Stimulated activated CD4-positive, alpha-beta T cell treated with anti-CD3 and anti-CD28 coated beads, Interleukin-4, amount 100 ng/mL, for 1 hour (primary cell): ENCODE measurements around the gene SPIRE2.
"Not testable (repeated sequence)": the region's sequence is repeated elsewhere in the genome, so short reads cannot be mapped to it uniquely, and the experiment has no call there.

Experiments
- DNase-seq: peaks from one replicate; pipeline ENCODE4 v3.0.0-alpha.2; 2020

Gene SPIRE2

DNA sequence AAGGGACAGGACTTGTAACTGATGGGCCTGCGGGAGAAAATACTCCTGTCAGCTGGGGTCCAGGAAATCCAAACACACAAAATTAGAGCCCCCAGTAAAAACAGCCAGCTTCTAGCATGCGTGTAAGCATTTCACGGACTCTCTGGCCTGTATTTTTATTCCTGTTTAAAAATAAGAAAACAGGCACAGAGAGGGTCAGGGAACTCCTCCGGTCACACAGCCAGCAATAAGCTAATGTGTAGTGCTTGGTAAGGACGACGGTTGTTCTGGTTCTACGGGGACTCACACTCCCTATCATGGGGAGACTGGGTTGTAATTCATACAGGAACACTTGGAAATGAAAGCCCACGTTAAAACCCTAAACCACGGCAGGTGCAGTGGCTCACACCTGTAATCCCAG is 43.6 kb downstream of the SPIRE2 start:
- DNase-seq = no peak

DNA sequence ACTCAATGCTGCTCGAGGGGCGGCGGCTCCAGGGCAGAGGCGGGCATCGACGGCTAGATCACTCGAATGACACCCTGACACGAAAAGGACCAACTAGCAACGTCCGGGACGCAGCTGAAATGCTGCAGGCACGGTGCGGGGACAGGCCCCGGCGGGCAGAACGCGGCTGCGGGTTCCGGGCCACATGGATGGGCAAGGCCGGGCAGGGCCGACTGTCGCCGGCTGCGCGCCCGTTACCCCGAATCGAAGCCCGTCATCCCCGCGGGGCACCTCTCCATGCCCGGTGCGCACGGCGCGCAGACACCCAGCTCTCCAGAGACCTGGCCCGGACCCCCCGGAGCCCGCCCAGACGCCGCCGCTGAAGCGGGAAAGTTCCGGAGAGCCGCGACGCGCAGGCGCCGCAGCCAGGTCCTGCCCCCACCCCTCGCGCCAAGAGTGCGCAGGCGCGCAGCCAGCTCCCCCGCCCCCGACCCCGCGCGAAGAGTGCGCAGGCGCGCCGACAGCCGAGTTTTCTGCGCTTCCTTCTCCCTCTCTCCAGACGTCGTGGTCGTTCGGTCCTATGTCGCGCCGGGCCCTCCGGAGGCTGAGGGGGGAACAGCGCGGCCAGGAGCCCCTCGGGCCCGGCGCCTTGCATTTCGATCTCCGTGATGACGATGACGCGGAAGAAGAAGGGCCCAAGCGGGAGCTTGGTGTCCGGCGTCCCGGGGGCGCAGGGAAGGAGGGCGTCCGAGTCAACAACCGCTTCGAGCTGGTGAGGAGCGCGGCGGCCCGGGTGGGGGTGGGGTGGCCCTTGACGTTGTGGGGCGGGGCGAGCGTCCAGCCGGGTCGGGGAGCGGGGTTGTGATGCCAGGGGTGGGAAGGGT is 45.1 kb downstream of the SPIRE2 start, which contains the start of gene TCF25:
TCF25 (plus strand) TSS at position 484 of the 863 bp plus-strand sequence; CDS start at position 560, 76 bp downstream.
- peak; percentile 88 for DNase-seq

DNA sequence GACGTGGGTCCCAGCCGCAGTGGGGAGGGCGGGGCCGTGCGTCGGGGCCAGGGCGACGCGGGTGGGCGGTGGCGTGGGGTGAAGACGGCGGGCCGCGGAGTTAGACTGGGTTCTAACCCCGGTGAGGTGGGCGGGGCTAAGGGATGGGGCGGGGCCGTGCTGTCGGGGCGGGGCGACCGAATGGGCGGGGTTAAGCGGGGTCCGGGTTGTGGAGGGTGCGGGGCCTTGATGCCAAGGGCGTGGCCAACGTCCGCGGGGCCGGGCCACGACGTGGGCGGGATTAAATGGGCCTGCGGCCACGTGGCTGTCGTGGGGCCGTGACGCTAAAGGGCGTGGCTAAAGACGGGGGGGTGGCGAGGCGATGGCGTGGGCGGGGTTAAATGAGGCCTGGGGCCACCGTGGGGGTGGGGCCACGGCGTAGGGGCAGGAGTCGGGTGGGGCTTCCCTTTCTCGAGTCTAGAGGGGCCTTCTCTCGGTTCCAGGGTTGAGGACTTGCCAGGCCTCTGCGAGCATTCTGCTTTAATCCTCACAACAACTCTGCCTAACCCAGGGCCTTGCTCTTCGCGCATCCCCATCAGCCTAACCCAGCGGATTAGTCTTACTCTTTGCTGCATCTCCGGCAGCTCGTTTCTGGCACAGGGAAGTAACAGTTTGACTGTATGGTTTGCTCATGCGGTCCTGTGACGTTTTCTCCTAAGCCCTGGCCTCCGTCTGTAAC is 45.9 kb downstream of the SPIRE2 start:
- DNase-seq = peak; percentile 93

DNA sequence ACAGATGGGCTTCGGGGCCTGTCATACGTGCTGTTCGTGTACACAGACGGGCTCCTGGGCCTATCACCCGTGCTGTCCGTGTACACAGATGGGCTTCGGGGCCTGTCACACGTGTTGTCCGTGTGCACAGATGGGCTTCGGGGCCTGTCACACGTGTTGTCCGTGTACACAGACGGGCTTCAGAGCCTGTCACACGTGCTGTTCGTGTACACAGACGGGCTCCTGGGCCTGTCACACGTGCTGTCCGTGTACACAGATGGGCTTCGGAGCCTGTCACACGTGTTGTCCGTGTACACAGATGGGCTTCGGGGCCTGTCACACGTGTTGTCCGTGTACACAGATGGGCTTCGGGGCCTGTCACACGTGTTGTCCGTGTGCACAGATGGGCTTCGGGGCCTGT is 50.8 kb downstream of the SPIRE2 start:
- DNase-seq = not testable (repeated sequence)

DNA sequence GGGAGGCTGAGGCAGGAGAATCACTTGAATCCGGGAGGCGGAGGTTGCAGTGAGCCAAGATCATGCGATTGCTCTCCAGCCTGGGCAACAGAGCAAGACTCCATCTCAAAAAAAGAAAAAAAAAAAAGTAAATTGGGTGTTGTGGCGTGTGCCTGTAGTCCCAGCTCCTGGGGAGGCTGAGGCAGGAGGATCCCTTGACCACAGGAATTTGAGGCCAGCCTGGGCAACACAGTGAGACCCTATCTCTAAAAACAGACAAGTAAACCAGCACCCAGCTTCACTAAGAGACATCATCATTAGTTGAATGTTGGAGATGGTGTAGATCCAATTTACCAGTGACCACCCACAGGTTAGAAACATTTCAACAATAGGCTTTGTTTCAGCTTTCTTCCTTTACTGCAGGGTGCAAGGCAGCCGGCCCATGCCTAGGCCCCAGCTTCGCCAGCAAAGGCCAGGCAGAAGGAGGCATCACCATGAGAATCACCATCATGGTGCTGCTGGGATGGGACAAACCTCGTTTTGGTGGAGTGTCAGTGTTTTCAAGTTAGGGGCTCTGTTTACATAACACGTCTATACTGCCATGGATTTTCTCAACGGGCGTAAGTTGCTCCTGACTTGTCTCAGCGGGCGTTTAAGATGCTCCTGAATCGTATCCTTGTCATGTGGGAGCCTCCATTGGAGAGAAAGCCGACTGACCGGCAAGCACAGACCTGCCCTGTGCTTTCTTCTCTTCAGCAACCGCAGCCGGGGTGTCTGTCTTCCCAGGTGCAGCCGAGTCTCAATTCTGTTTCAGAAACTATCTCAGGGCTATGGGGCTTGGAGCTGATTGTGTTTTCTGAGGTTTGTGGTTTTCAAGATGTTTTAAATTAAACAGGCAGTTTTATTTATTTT is 52.4 kb downstream of the SPIRE2 start:
- DNase-seq = no peak

DNA sequence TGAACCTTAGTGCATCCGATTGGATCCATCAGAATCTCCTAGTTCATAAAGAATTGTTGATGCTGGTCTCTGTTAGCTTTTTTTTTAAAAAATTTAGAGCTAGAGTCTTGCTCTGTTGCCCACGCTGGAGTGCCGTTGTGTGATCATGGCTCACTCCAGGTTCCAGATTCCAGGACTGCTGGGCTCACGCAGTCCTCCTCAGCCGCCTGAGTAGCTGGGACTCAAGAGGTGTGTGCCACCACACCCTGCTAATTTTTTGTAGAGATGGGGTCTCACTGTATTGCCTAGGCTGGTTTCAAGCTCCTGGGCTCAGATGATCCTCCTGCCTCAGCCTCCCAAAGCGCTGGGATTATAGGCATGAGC is 53.1 kb downstream of the SPIRE2 start:
- DNase-seq = no peak

DNA sequence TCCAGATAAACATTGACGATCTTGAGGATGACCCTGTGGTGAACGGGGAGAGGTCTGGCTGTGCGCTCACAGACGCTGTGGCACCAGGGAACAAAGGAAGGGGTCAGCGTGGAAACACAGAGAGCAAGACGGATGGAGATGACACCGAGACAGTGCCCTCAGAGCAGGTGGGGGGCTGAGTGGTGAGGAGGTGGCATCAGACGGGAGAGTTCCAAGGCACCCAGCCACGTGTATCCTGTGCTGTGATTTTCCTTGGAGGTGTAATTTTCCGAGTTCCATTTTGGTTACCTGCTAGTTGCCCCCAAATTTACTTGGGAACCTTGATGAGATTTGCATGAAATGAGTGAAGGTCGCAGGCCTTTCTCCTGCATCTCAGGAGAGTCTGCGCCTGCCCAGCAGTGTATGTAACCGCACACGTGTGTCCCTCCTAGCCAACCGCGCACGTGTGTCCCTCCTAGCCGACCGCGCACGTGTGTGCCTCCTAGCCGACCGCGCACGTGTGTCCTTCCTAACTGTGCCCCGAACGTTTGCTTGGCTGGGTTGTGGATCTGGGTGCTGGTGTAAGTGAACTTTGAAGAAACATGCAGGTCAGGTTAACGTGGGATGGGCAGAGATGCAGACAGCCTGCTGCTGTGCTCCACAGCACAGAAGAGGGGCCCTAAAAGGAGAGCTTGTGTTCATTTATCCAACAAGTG is 55.2 kb downstream of the SPIRE2 start:
- no peak for DNase-seq

DNA sequence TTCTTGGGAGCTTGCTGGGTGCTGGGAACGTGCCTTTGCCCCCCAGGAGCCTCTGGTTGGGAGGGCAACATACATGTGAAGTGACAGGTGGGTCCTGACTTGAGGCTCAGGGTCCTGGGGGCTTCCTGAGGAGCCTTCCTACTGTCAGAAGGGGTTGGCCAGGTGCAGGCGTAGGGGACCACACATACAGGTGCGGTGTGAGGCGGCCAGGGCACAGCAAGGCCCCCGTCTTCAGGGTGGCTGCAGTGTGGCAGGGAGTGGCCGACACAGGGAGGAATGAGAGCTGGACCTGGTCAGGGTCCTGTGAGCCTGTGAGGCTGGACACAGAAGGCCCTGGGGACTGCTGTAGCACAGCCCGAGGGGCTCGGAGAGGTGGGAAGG is 55.8 kb downstream of the SPIRE2 start:
- no peak for DNase-seq

DNA sequence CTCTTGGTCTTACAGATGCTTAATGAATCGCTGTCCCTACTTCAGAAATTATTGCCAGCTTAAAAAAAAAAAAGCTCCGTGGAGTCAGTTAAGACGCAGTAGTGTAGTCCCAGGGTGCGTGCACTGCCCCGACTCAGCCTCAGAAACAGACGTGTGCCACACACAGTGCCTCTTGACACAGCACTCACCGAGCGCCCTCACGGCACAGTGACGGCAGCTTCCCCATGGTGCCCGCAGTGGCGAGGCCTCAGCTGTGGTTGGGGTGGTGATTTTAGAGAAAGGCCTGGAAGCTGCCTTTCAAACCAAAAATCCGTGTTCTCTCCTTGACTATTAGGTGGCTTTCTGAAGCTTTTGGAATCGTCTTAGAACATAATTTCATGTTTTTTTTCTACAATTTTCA is 59.0 kb downstream of the SPIRE2 start:
- no peak for DNase-seq

DNA sequence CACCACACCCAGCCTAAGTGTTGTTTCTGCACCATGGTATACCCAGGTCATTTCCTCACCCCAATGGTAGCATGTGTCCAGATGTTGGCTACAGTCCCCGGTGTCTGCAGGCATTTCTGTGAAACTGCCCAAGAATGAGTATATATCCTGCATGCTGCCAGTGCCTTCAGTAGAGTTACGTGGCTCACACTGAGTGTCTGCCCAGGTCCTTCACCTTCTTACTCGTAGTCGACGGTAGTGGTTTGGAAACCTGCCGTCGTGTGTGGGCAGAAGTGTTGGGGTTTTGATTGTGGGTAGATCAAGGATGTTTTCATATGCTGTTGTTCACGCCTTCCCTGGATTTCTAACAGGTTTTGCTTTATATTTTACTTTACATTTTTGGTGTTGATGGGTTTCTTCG is 61.9 kb downstream of the SPIRE2 start:
- peak; percentile 36 for DNase-seq

DNA sequence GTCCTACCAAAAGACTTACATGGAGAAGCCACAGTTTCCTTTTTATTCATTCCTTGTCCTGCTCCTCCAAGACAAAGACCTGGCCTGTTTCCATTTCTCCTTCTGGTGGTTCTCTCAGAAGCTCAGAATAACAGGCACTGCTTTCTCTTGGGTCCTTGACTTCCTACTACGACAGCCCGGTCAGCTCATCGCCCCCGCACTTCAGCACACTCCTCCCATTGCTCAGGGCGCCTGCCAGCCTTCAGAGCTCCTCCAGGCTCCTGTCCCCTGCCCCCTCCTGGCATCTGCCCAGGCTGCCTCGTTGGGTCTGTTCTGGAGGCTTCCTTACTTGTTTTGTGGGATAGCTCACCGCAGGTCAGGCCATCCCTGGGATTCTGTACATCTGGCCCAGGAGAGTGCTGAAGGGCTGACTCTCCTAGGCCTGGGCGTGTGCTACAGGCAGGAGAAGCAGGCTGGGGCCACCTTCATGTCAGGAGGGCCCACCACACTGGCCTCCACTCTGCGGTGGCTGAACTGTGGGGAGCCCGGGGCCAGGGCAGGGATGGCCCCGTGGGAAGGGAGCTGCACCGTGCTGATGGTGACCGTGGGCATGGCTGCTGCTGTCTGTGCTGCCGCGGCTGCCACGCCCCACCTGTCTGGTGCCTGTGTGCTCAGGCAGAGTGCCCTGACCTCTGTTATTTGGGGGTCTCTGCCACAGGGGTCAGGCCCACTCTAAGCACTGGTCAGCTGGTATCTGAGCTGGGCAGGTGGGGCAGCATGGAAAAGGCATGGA is 62.8 kb downstream of the SPIRE2 start:
- DNase-seq = no peak

DNA sequence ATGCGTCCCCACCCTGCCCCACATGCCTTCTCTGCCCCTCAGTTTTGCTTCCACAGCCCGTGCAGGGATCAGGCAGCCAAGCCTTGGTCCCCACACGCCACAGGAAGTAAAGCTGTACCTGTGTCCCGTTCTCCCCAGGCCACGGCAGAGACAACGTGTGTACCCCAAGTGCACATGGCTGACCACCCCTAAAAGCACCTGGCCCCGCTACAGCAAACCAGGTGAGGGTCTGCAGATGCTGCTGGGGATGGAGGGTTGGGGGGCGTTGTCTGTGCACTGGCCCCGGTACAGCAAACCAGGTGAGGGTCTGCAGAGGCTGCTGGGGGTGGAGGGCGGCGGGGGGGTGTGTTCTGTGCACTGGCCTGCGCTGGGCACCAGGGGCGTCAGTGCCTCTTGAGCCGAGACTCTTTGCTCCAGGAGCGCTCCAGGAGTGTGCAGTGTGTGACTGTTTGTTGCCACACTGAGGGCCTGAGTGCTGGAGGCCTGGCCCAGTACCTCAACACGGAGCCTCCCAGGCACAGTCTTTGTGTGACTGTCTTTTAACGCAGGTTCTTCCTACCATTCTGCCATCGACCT is 63.9 kb downstream of the SPIRE2 start:
- no peak for DNase-seq

DNA sequence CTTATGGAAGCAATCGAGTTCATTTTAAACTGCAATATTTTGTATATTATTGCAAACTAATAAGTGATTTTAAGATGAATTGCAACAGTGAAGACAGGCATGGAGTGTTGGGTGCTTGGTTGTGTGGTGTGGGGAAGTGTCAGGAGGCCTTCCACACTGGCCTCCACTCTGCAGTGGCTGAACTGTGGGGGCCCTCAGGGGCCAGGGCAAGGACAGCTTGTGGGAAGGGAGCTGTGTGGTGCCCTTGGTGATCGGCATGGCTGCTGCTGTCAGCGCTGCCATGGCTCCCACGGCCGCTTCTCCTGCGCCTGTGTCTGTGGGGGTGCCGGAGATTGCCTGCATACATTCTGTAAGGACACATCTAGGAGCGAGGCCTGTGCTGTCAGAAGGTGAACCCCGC is 64.4 kb downstream of the SPIRE2 start:
- no peak for DNase-seq

DNA sequence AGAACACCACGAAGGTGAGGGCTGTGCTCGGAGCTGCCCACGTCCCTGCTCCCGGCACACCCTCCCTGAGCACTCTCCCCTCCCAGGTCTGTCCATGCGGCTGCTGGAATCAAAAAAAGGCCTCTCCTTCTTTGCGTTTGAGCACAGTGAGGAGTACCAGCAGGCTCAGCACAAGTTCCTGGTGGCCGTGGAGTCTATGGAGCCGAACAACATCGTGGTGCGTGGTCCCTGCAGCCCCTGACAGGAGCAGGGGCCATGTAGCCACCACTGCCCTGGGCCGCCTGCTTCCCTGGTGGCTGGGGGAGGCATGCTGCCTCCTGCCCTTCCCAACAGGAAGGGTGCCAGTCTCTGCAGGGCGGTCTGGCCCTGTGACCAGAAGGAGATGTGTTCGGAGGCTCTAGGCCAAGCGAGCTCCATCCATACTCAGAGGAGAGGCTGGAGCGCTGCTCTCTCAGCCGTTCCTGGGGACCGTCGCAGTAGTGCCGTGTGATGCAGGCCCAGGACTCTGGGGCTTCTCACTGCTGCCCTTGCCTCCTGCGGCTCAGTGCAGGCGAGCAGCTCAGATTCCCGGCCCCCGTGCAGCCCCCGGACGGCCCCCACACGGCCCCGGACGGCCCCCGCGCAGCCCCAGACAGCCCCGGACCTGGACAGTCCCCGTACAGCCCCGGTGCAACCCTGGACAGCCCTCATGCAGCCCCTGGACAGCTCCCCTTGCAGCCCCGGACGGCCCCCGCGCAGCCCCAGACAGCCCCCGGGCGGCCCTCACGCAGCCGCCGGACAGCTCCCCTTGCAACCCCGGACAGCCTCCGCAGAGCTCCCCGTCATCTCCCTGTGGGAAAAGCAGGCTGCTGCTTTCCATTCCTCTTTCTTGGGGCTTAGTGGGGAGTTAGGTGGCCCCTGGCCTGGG is 65.6 kb downstream of the SPIRE2 start:
- no peak for DNase-seq

DNA sequence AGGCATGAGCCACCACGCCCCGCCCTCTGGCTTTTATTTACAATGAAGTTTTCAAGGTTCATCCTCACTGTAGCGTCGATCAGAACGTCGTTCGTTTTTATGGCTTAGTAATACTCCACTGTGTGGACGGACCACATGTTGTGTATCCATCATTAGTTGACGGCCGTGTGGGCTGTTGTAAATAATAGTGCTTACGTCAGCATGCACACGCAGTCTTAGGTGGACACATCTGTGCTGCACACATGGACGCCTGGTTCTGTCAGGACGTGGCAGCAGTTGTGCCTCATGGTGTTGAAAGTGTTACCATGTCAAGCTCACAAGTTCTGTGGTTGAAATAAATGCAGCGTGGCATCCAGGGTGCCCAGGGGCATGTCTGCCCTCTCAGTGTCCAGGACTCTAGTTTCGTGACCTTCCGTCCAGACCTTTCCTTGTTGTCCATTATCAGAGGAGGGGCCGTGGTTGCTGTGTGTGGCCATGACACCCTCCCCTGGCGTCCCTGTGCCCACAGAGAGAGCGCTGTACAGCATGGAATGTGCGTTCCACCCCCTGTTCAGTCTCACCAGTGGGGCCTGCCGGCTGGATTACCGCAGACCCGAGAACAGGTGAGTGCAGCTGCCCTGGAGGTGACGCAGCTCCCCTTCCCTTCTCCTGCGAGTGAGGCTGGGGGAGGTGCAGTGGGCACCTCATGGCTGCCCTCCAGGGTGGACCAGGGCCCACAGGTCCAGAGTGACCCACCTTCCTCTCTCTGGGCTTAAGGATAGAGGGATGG is 67.4 kb downstream of the SPIRE2 start:
- no peak for DNase-seq

DNA sequence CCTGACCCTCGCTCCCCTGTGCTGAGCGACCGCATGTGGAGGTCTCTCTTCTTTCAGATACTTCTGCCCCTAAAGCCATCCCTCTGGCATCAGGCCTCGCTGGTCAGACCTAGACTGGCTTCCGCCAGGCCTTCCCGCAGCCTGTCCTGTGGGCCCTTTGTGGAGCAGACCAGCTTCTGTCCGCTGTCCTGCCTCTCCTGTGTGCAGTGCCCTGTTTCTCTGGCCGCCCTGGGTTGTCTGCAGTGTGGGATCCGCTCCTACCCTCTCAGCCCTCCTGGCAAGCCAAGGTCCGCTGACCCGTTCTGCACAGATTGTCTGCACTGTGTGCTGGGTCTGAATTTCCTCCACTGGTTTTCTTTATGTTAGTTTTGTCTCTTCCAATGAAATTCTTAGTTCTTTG is 68.9 kb downstream of the SPIRE2 start:
- DNase-seq = no peak

DNA sequence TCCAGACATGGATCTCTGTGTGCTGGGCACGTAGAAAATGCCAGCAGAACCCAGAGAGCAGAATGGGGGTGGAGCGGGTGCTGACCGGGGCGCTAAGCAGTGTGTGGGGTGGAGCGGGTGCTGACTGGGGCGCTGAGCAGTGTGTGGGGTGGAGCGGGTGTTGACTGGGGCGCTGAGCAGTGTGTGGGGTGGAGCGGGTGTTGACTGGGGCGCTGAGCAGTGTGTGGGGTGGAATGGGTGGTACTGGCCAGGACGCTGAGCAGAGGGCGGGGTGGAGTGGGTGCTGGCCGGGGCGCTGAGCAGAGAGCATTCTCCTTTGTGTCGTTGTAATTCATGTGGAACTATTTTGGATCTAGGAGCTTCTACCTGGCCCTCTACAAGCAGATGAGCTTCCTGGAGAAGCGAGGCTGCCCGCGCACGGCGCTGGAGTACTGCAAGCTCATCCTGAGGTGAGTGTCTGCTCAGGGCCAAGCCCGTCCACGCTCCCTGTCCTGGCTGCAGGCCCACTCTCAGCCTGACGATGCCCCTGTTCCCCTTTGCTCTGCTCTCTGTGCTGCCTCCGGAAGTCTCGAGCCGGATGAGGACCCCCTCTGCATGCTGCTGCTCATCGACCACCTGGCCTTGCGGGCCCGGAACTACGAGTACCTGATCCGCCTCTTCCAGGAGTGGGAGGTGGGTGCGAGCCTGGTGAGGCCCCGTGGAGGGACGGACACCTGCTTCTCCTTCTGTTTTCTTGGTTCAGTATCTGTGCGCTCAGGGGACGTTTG is 70.1 kb downstream of the SPIRE2 start:
- DNase-seq = no peak

DNA sequence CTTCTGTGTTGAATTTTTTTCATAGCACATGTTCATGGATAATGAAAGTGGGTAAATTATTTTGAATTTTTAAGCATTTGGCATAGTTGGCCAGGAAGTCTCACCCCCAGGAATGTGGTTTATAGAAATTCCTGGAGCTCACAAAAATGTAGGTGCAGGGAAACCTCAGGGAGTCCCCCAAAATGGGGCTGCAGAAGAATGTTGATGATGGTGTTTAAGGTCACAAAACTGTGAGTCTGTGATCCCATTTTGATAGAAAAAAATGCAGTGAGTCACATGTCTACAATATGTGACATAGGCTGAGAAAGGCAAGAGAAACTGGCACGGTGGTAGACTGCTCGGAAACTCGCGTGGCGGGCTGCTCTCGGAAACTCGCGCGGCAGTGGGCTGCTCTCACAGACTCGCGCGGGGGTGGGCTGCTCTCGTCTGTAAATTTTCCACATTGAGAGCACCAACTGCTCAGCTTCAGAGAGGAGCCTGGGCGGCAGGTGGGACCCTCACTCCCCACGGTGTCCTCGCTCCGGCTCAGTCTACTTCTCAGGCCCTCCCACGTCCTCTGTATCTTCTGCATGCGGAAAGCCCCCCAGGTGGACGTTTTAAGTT is 71.7 kb downstream of the SPIRE2 start:
- DNase-seq = no peak
